GM20431 (cell line): ENCODE measurements around the gene TPM1.
"Not testable (repeated sequence)": the region's sequence is repeated elsewhere in the genome, so short reads cannot be mapped to it uniquely, and the experiment has no call there.

ENCODE experiments used
- in situ Hi-C: fragments of 300-500 bp; cut with MseI, MboI; formaldehyde crosslinking; loops from one replicate; pipeline ENCODE4 v1.15.0; 2020; ENCODE audit warnings: low sequenced_read_pairs; ENCODE audit not compliant: unreplicated experiment

The TPM1 gene

GRCh38 chr15:63041974-63042876 is at the start of gene TPM1:
Gene TPM1, plus strand, starts transcription at chr15:63042747. Its CDS starts 83 bp downstream, at chr15:63042830.
- in situ Hi-C loops: no loop called here

GRCh38 chr15:62993066-62993465 is 49.5 kb upstream of the TPM1 start:
- in situ Hi-C loops: no loop called here

GRCh38 chr15:62993632-62994031 is 48.9 kb upstream of the TPM1 start:
- in situ Hi-C loops: not testable (repeated sequence)

- in situ Hi-C loops: no loop called here
Measured at GRCh38 chr15:62994439-62994838, 48.1 kb upstream of the TPM1 start.

GRCh38 chr15:62994975-62995681 is 47.4 kb upstream of the TPM1 start:
- in situ Hi-C loops: no loop called here

- in situ Hi-C loops: no loop called here
Measured at GRCh38 chr15:62997441-62997840, 45.1 kb upstream of the TPM1 start.

- in situ Hi-C loops: no loop called here
Measured at GRCh38 chr15:62998262-62998890, 44.2 kb upstream of the TPM1 start.

GRCh38 chr15:62999178-62999577 is 43.4 kb upstream of the TPM1 start:
- in situ Hi-C loops: no loop called here

GRCh38 chr15:62999923-63000561 is 42.5 kb upstream of the TPM1 start:
- in situ Hi-C loops: no loop called here

- in situ Hi-C loops: no loop called here
Measured at GRCh38 chr15:63000706-63001105, 41.8 kb upstream of the TPM1 start.

GRCh38 chr15:63004211-63004610 is 38.3 kb upstream of the TPM1 start:
- in situ Hi-C loops: no loop called here

GRCh38 chr15:63006032-63006878 is 36.3 kb upstream of the TPM1 start:
- in situ Hi-C loops: no loop called here

- in situ Hi-C loops: no loop called here
Measured at GRCh38 chr15:63008333-63009049, 34.1 kb upstream of the TPM1 start.

GRCh38 chr15:63010386-63010785 is 32.2 kb upstream of the TPM1 start:
- in situ Hi-C loops: no loop called here

GRCh38 chr15:63010920-63011693 is 31.4 kb upstream of the TPM1 start:
- in situ Hi-C loops: no loop called here

- in situ Hi-C loops: no loop called here
Measured at GRCh38 chr15:63012444-63012843, 30.1 kb upstream of the TPM1 start.

GRCh38 chr15:63013052-63013808 is 29.3 kb upstream of the TPM1 start:
- in situ Hi-C loops: no loop called here
